H9 (cell line): ENCODE data around the gene TMEM266. TPM values are rescaled to one million over a fixed set of nuclear protein-coding genes. Genes with fewer than 3 reads are reported as not detected.

Experiments used
- DNase-seq: peaks from one replicate; pipeline ENCODE4 v3.0.0-alpha.2; 2017
- H2AFZ ChIP-seq: one replicate; pipeline ENCODE4 v1.6.1; 2013; ENCODE audit warnings: mild to moderate bottlenecking, low read length, control low read depth, moderate library complexity
- H2AK5ac ChIP-seq: 2 replicates; pipeline ENCODE4 v1.6.1; 2013; ENCODE audit warnings: low read length, control low read depth, mixed read lengths; ENCODE audit not compliant: insufficient read length
- H2BK120ac ChIP-seq: one replicate; pipeline ENCODE4 v1.6.1; 2013; ENCODE audit warnings: low read depth, mild to moderate bottlenecking, low read length, control low read depth, inconsistent platforms; ENCODE audit not compliant: poor library complexity, severe bottlenecking
- H2BK12ac ChIP-seq: 2 replicates; pipeline ENCODE4 v1.6.1; 2013; ENCODE audit warnings: low read length, control low read depth, mixed read lengths, low read depth; ENCODE audit not compliant: insufficient read length
- H2BK15ac ChIP-seq: 2 replicates; pipeline ENCODE4 v1.6.1; 2013; ENCODE audit warnings: low read depth, low read length, control low read depth
- H2BK20ac ChIP-seq: one replicate; pipeline ENCODE4 v1.6.1; 2013; ENCODE audit warnings: low read depth, mild to moderate bottlenecking, low read length, control low read depth, inconsistent platforms; ENCODE audit not compliant: poor library complexity, severe bottlenecking
- H2BK5ac ChIP-seq: 2 replicates; pipeline ENCODE4 v1.6.1; 2013; ENCODE audit warnings: low read length, control low read depth, mixed read lengths; ENCODE audit not compliant: insufficient read length
- H3K14ac ChIP-seq: 2 replicates; pipeline ENCODE4 v1.6.1; 2013; ENCODE audit warnings: low read length, control low read depth; ENCODE audit not compliant: insufficient read depth
- H3K18ac ChIP-seq: 2 replicates; pipeline ENCODE4 v1.6.1; 2013; ENCODE audit warnings: low read depth, mild to moderate bottlenecking, mixed read lengths, low read length, control low read depth; ENCODE audit not compliant: insufficient read length
- H3K23ac ChIP-seq: 2 replicates; pipeline ENCODE4 v1.6.1; 2013; ENCODE audit warnings: low read length, control low read depth, mixed read lengths, low read depth; ENCODE audit not compliant: insufficient read length
- H3K23me2 ChIP-seq: 2 replicates; pipeline ENCODE4 v1.6.1; 2013; ENCODE audit warnings: low read depth, mild to moderate bottlenecking, mixed read lengths, low read length, control low read depth; ENCODE audit not compliant: insufficient read length, poor library complexity, severe bottlenecking
- H3K27ac ChIP-seq: 2 replicates; pipeline ENCODE4 v1.5.1; 2013; ENCODE audit warnings: low read length, control low read depth, mixed read lengths, low read depth; ENCODE audit not compliant: insufficient read length
- H3K27me3 ChIP-seq: 2 replicates; pipeline ENCODE4 v1.6.1; 2013; ENCODE audit warnings: low read length, control low read depth, inconsistent platforms; ENCODE audit not compliant: insufficient read depth
- H3K4ac ChIP-seq: 2 replicates; pipeline ENCODE4 v1.6.1; 2013; ENCODE audit warnings: low read depth, mild to moderate bottlenecking, control low read depth, inconsistent platforms, low read length, moderate library complexity
- H3K4me1 ChIP-seq: 2 replicates; pipeline ENCODE4 v1.6.1; 2013; ENCODE audit warnings: low read length, control low read depth, inconsistent platforms; ENCODE audit not compliant: insufficient read depth
- H3K4me2 ChIP-seq: 2 replicates; pipeline ENCODE4 v1.6.1; 2013; ENCODE audit warnings: low read length, control low read depth, mixed read lengths; ENCODE audit not compliant: insufficient read length, insufficient read depth
- H3K56ac ChIP-seq: 2 replicates; pipeline ENCODE4 v1.6.1; 2013; ENCODE audit warnings: low read depth, mild to moderate bottlenecking, mixed read lengths, low read length, control low read depth; ENCODE audit not compliant: insufficient read length
- H3K79me1 ChIP-seq: 2 replicates; pipeline ENCODE4 v1.6.1; 2013; ENCODE audit warnings: low read depth, mild to moderate bottlenecking, moderate library complexity, low read length, control low read depth, inconsistent platforms; ENCODE audit not compliant: insufficient read depth, poor library complexity, severe bottlenecking
- H3K79me2 ChIP-seq: 2 replicates; pipeline ENCODE4 v1.6.1; 2013; ENCODE audit warnings: low read length, control low read depth, inconsistent platforms; ENCODE audit not compliant: insufficient read depth
- H3K9ac ChIP-seq: 2 replicates; pipeline ENCODE4 v1.6.1; 2013; ENCODE audit warnings: low read length, control low read depth, mixed read lengths; ENCODE audit not compliant: insufficient read length; ENCODE audit errors: extremely low read depth
- H3K9me3 ChIP-seq: one replicate; pipeline ENCODE4 v1.6.1; 2013; ENCODE audit warnings: low read depth, low read length, inconsistent platforms; ENCODE audit not compliant: control insufficient read depth
- H3T11ph ChIP-seq: one replicate; pipeline ENCODE4 v1.6.1; 2013; ENCODE audit warnings: mild to moderate bottlenecking, low read length, control low read depth, inconsistent platforms
- H4K20me1 ChIP-seq: one replicate; pipeline ENCODE4 v1.6.1; 2013; ENCODE audit not compliant: control insufficient read depth, insufficient read length, insufficient read depth
- H4K5ac ChIP-seq: 2 replicates; pipeline ENCODE4 v1.6.1; 2013; ENCODE audit warnings: low read depth, mild to moderate bottlenecking, mixed read lengths, low read length, control low read depth; ENCODE audit not compliant: insufficient read length
- H4K8ac ChIP-seq: replicated peaks from 2 replicates; pipeline ENCODE4 v1.6.1; 2013; ENCODE audit warnings: low read length, control low read depth, mixed read lengths, low read depth; ENCODE audit not compliant: insufficient read length
- H4K91ac ChIP-seq: 2 replicates; pipeline ENCODE4 v1.6.1; 2013; ENCODE audit warnings: low read depth, mild to moderate bottlenecking, moderate library complexity, mixed read lengths, low read length, control low read depth; ENCODE audit not compliant: insufficient read length
- H3K27ac Mint-ChIP-seq, 3 experiments: 2 replicates in 2 of 3; 3 replicates in 1 of 3; pipeline ENCODE4 v1.8.0; 2020 to 2021; ENCODE audit warnings: mixed read lengths in 3 of 3, mild to moderate bottlenecking in 1 of 3, moderate library complexity in 1 of 3
- H3K27me3 Mint-ChIP-seq: 2 replicates; pipeline ENCODE4 v1.8.0; 2021; ENCODE audit warnings: low read depth, mild to moderate bottlenecking, moderate library complexity, mixed read lengths
- H3K36me3 Mint-ChIP-seq, 3 experiments: 2 replicates in 2 of 3; 3 replicates in 1 of 3; pipeline ENCODE4 v1.8.0; 2020 to 2021; ENCODE audit warnings: low read depth in 3 of 3, mixed read lengths in 3 of 3; ENCODE audit not compliant: insufficient read depth in 1 of 3
- H3K4me1 Mint-ChIP-seq, 2 experiments: 2 replicates each; pipeline ENCODE4 v1.8.0; 2020; ENCODE audit warnings: mixed read lengths in 2 of 2
- H3K4me3 Mint-ChIP-seq, 2 experiments: 2 replicates in 1 of 2; 3 replicates in 1 of 2; pipeline ENCODE4 v1.8.0; 2020 to 2021; ENCODE audit warnings: mild to moderate bottlenecking in 2 of 2, mixed read lengths in 2 of 2, moderate library complexity in 1 of 2
- H3K9me3 Mint-ChIP-seq, 2 experiments: 2 replicates in 1 of 2; 3 replicates in 1 of 2; pipeline ENCODE4 v1.8.0; 2020; ENCODE audit warnings: mild to moderate bottlenecking in 2 of 2, mixed read lengths in 2 of 2, moderate library complexity in 1 of 2
- WGBS: extraction: QIAGEN DNeasy Blood & Tissue Kit; methylation state at CpG from one replicate; pipeline ENCODE4 v1.1.7; 2013; ENCODE audit warnings: missing lambda C conversion rate, low lambda C conversion rate, mixed read lengths; ENCODE audit not compliant: insufficient read length; ENCODE audit errors: extremely low coverage; 5-methylcytosine and 5-hydroxymethylcytosine counted together
- total RNA-seq: library from RNA; stranded (reverse); gene quantifications from 2 replicates; pipeline ENCODE4 v1.2.1, GENCODE V29; 2021
- TF ChIP-seq, protein P1 (sequence below): fragments of 200-600 bp; sonication (generic); conservative IDR thresholded peaks from 3 replicates; pipeline ENCODE4 v1.8.0; 2021; ENCODE audit warnings: antibody characterized with exemption, mild to moderate bottlenecking

Gene TMEM266
- total RNA-seq, 1 experiment from 2014 or later, result 0.81 TPM

DNA sequence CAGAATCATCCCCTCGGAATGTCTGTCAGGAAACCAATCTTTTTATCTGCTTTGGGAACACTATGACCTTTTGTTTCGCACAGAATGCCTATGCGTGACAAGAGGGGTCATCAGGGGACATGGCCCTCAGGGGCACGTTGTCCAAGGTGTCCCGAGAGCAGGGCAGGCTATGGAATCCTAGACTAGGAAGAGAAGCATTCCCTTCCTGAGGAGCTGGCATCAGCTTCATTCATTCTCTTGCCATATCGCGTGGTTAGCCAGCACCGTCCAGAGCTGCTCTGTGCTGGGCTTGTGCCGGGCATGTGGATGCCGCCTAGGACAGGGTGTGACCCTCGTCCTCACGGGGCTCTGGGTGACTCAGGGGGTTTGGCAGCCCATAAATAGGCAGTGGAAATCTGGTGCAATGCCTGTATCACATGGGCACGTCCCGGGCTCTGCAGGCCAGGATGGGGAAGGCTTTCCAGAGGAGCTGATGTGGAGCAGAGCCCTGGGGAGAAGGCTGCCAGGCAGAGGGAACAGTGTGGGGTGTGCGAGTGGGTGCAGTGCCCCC, 117.8 kb downstream of the TMEM266 start:
- Histone ChIP-seq H2BK5ac (no peak overlapping the region), H3K79me1 (no peaks in the 10 kb centered on the region), H3T11ph (no peak overlapping the region), H3K9ac (no peak overlapping the region), H4K91ac (no peak overlapping the region), H3K4me1 (no peaks in the 10 kb centered on the region), H4K8ac (no peak overlapping the region), H3K4me2 (no peak overlapping the region), H2BK120ac (no peak overlapping the region), H3K4ac (no peak overlapping the region), H3K9me3 (no peaks in the 10 kb centered on the region), H3K27me3 (no peaks in the 10 kb centered on the region), H3K56ac (no peak overlapping the region), H3K23me2 (no peaks in the 10 kb centered on the region), H3K23ac (no peak overlapping the region), H2AFZ (no peak overlapping the region), H2AK5ac (no peak overlapping the region), H2BK15ac (no peak overlapping the region), H3K18ac (no peak overlapping the region), H4K5ac (no peak overlapping the region), H3K14ac (peak overlapping the region; percentile 37; the same call in 1 of the 2 replicates), H3K27ac (no peak overlapping the region), H2BK12ac (no peak overlapping the region), H4K20me1 (no peaks in the 10 kb centered on the region), H3K79me2 (no peaks in the 10 kb centered on the region), H2BK20ac (no peak overlapping the region)
- Mint-ChIP-seq H3K27me3 (peaks cover 8% of the 10 kb centered on the region), H3K9me3 (no peaks in the 10 kb centered on the region; a peak in 1 of 5 replicates), H3K36me3 (no peaks in the 10 kb centered on the region; a peak in 1 of 7 replicates), H3K4me1 (peaks cover 6% of the 10 kb centered on the region in 2 experiments), H3K4me3 (no peak overlapping the region), H3K27ac (peak overlapping the region in 1 of 3 experiments; percentile 62; a peak in 1 of 7 replicates)
- no peak for DNase-seq
- no CpG with 5 or more reads among the region's 15 CpGs for WGBS
- TF ChIP-seq, protein P1, sequence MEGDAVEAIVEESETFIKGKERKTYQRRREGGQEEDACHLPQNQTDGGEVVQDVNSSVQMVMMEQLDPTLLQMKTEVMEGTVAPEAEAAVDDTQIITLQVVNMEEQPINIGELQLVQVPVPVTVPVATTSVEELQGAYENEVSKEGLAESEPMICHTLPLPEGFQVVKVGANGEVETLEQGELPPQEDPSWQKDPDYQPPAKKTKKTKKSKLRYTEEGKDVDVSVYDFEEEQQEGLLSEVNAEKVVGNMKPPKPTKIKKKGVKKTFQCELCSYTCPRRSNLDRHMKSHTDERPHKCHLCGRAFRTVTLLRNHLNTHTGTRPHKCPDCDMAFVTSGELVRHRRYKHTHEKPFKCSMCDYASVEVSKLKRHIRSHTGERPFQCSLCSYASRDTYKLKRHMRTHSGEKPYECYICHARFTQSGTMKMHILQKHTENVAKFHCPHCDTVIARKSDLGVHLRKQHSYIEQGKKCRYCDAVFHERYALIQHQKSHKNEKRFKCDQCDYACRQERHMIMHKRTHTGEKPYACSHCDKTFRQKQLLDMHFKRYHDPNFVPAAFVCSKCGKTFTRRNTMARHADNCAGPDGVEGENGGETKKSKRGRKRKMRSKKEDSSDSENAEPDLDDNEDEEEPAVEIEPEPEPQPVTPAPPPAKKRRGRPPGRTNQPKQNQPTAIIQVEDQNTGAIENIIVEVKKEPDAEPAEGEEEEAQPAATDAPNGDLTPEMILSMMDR, result no peak
